Suppressor macrophage treated with lipopolysaccharide for 1 hour (primary cell): ENCODE measurements around the gene C22orf31.
A peak's percentile ranks its signal among the peaks of the same experiment; 100 is the strongest.

Experiments used
- DNase-seq, 3 donors: peaks; one replicate each; pipeline ENCODE4 v3.0.0-alpha.2; 2020 to 2022

Gene C22orf31

DNA sequence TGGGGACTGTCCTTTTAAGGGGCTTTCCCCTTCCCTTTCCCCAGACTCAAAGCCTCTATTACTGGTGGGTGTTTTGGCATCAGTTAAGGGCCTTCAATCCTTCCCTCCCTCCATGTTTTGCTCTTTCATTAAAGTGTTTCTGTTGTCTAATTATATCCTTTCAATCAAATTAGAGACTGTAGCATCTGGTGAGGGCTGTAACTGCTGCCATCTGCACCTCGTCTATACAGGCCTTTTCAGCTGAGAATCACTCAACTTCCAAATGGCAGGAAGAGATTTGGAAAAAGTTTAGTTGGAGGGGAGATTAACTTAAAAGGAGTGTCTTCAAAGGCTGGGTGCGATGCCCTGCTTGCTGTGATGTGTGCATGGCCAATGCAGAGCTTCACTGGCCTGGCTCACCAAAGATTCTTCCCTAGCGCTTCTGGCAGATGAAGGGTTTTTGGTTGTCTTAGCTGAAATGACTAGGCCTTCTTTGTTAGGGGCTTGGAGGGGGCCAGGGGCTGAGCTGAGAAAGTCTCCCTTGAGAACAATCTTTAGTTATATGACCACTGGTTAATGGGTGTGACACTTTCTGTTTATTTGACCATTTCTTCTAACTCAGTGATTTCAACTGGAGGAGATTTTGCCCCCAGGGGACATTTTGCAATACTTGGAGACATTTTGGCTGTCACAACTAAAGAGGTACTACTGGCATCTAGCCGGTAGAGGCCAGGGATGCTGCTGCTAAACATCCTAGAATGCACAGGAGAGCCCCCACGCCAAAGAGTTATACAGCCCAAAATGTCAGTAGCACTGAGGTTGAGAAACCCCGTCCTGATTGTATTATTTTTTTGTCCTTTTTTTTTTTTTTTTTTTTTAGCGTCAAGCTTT, 18.7 kb upstream of the C22orf31 start:
- no peak for DNase-seq

GRCh38 chr22:29079218-29079901, 17.7 kb upstream of the C22orf31 start:
- no peak for DNase-seq

- no peak for DNase-seq
These were observed 17.2 kb upstream of the C22orf31 start for GRCh38 chr22:29078869-29079207.

DNA sequence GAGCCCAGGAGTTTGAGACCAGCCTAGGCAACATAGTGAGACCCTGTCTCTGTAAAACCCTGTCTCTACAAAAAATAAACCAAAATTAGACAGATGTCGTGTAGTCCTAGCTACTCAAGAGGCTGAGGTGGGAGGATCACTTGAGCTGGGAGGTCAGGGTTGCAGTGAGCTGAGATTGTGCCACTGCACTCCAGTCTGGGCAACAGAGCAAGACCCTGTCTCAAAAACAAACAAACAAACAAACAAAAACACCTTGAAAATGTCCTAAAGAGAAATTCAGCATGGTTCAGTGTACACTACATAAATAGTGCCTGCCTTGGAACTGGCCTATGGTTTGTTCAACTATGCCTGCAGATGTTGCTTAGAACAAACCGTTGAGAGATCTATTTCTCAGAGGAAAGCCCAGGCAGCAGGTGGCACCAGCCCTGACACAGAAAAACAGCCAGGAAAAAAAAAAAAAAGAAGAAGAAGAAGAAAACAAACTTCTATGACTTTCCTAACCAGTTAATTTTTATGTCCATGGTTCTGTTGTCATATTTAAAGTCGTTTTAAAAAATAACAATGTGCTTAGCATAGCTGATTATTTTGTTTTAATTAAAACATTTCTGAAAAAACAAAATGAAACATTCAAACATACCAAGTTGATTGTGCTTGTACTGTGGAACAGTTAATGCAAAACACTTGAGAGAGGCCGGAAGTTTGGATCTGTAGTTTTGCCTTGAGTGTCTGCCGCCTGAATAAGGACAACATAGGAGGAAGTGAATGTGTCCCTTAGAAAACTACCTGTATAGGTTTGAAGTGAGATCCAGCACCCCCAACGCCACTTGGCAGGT, 16.6 kb upstream of the C22orf31 start:
- no peak for DNase-seq

DNA sequence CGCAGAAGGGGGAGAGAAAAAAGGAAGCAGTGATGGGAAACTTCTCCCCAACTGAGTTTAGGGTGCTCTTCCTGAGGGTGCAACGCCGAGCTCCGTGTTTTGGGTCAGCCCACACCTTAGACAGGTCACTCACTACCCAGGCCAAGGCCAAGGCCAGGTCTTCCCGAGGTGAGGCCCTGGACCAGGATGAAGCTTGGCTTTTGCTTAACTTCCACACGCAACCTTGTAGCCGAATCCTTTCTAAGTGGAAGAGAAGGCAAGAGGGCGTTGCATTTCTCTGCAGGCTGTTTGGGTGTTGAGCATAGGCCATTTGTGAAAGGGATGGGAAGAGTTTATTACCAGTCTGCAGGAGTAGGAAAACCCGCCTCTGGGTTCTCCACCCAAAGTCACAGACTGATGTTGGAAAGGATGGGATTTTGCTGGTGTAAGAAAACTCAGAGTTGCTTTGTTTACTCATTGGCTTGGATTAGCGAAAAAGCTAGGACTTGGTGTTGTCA, 12.7 kb upstream of the C22orf31 start:
- DNase-seq, result no peak

- peak; percentile 53 to 64 (median 53) for DNase-seq
These were observed 12.1 kb upstream of the C22orf31 start for GRCh38 chr22:29073618-29074275.

GRCh38 chr22:29072979-29073617, 11.5 kb upstream of the C22orf31 start, which contains the start of gene KREMEN1:
Gene KREMEN1 (plus strand): TSS chr22:29073035. CDS start chr22:29073131, 96 bp downstream.
- no peak for DNase-seq

- peak; percentile 76 to 95 (median 87) for DNase-seq
These were observed 10.8 kb upstream of the C22orf31 start for GRCh38 chr22:29072193-29072978.

GRCh38 chr22:29071261-29072045, 9.8 kb upstream of the C22orf31 start:
- DNase-seq, result peak; percentile 34 to 68 (median 44)

DNA sequence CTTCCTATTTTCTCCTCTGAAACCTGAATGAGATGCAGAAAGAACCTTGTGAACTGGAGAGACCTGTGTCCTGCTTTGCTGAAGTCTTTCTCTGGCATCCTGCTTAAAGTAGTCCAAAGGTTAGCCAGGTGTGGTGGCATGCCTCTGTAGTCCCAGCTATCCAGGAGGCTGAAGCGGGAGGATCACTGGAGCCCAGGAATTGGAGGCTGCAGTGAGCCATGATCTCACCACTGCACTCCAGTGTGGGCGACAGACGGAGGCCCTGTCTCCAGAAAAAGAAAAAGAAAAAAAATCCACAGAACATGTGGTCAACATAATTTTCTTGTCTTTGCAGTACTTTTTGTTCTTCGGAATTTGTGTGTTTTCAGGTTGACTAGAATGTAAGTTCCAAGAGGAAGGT, 8.9 kb upstream of the C22orf31 start:
- no peak for DNase-seq

GRCh38 chr22:29069463-29069862, 7.8 kb upstream of the C22orf31 start:
- no peak for DNase-seq

DNA sequence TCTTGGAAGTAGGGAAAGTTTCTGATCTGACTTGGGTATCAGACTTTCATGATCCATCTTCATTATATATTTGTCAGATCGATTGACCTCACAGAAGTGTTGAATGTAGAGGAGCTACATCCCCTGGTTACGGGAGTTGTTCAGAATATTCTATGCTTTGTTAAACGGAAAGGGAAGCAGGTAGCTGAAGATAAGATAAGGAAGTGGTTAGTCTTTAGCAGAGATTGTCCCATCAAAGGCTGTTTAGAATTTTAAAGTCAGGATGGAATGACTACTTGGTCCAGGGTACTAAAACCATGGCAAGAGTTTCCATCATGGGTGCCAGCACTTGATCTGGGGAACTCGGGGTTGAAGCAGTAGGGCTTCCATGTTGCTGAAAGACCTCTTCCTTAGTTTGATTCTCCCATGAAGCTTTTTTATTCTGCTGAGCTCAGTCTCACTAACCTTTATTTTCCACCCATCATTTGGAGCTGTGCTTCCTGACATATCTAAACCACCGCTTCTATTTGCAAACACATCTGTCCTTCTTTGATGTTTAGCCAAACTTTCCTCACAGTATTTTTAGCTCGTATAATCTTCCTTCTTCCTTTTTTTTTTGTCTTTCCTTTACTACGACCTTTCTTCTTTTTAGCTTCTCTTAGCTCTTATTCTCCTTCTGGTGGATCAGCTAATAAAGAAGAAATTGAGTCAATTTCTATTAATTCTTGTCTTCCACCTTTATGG, 4.0 kb upstream of the C22orf31 start:
- no peak for DNase-seq

DNA sequence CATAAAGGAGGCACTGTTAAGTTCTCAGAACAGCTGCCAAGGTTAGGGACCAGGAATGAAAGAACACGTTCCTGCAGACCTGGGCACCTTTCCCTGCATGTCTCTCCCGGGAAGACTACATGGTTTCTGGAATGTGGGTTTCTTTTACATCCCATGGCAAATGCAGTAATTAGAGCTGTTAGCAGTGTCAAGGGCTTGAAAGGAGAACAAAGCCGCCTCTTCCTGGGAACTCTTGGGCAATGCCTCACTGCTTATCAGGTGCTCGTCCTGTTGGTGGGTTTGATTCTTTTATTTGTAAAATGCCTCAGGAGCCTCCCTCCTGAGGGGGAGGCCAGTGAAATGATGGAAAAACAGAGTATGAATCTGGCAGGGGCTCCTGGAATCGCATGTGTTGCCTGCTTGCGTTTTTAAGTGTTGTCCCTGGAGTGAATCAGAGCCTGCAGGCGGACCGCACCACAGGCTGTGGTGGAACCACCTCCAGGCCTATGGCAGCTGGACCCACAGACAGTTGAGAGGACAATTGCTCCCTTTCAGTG, 723 bp upstream of the C22orf31 start:
- no peak for DNase-seq

DNA sequence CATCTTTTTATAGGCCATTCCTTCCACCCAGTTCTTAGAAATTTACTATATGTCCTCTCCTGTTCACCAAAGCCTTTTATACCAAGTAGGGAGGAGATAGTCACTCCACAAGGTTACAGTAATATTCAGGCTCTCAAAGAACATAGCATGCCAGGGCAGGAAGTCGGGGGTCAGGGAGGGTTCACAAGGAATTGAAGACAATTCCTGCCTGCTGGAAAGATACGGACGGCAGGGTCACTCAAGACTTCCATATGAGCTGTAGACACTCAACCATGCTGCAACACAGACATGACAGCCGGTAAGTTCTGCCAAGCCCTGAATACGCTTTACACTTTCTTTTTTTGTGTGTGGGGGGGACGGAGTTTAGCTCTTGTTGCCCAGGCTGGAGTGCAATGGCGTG, 700 bp downstream of the C22orf31 start:
- no peak for DNase-seq

- DNase-seq, result peak in 2 of 3 donors; percentile 30 to 35
These were observed 1.3 kb downstream of the C22orf31 start for GRCh38 chr22:29060251-29060869.

DNA sequence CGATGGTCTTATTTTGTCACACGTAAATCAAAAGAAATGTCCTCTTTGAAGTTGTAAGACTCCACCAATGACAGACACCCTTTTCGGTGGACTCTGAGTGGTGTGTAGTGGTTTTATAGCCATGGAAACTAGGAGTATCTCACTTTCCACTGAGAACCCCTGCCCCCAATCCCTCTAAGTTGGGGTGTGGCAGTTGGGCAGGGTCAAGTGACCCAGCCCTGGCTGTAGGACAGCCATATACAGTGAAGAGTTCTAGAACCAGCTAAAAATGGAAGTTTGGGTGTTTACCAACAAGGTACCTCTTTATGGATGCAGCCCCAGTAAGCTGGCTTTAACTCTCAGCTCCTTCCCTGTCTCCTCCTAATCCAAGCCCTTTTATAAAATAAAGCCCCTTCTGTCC, 5.2 kb downstream of the C22orf31 start:
- DNase-seq, result no peak

DNA sequence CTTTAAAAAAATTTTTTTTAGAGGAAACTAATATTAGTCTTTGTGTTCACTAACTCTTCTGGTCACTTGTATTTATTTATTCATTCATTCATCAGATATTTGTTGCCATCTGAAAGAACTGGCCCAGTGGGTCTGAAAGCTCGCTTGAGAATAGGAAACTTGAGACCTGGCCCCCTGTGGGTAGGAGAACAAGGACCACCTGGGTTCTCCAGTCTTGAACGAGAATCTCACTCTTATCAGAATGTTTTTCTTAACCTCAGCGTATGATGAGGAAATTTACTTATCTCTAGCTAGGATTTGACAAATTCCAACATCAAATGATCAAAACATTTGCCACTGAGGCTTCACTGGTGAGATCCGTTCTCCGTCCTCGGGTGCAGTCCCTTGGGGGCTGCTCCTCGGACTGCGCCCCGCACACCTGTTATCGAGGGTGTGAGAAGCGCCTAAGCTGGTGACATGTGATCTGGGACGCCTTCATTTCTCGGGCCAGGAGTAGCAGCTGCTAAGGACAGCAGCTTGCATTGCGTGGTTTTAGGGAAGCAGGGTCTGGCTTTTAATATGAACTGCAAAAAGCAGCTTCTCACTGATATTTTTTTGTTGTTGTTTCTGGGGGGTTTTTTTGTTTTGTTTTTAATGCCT, 6.3 kb downstream of the C22orf31 start:
- DNase-seq, result no peak

DNA sequence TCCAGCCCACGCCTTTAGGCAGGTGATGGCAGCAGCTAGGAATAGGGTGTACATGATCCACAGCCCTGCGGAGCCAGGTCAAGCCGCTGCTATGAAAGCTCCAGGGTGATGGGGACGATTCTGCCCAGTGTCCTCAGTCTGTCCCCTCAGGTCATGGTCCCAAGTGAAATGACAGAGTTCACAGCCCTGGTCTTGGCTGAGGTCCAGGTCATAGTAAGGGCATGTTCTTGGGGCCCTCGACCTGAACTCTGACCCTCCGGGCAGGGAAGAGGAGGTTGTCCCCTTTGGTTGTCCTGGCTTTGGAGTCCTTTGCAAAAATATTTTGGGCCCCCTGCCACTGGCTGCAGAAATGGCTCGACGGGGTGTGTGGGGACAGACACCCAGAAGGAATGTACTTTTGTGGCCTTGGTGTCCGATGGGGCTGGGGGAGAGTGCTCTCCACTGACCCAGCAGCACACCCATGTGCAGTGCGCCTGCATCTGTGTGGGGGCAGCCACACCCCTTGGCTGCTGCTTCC, 7.3 kb downstream of the C22orf31 start:
- DNase-seq, result no peak
